ENCODE measurements around the gene MT3. TPM values are rescaled to one million over a fixed set of nuclear protein-coding genes. Genes with fewer than 3 reads are reported as not detected.

The MT3 gene
- total RNA-seq, 1 experiment from 2014 or later: not detected

GRCh38 chr16:56606476-56607108 lies 17.3 kb downstream of the MT3 start:
- Mint-ChIP-seq H3K27me3 (ENCODE audit: insufficient read depth, unreplicated experiment) (no peaks in the 10 kb centered on the region), H3K4me3 (ENCODE audit: unreplicated experiment) (peak overlapping the region; percentile 93), H3K27ac (ENCODE audit: low read depth, unreplicated experiment) (peak overlapping the region; percentile 99), H3K36me3 (ENCODE audit: insufficient read depth, unreplicated experiment) (peaks cover 7% of the 10 kb centered on the region), H3K9me3 (ENCODE audit: unreplicated experiment) (no peaks in the 10 kb centered on the region), H3K4me1 (ENCODE audit: insufficient read depth, unreplicated experiment) (peaks cover 50% of the 10 kb centered on the region)
- peak; percentile 93 for DNase-seq (ENCODE audit: unreplicated experiment)
- POLR2A ChIA-PET: interaction anchor here (0.7 to 15.3 kb wide), 31 partner anchors 9 to 579 kb away, joined by 3 to 1404 read pairs (median 6); partner anchors contain the start of genes BBS2, MT1B, MT1E and MT1F
- intact Hi-C loops (cut with micrococcal nuclease): loop anchor here (1.0 to 5.0 kb wide), 2 partner anchors 36 to 96 kb away; no protein-coding TSS in a partner anchor
- CTCF ChIA-PET: interaction anchor here (0.7 to 7.2 kb wide), 10 partner anchors 19 to 105 kb away, joined by 3 to 105 read pairs (median 3); partner anchors contain the start of genes BBS2, MT1E and MT1X
- BruUV-seq (replicated peaks): no TSS peak
- TF ChIP-seq CTCF (IDR thresholded peaks at IDR 0.05; ENCODE audit: unreplicated experiment): no peak

GRCh38 chr16:56607109-56607618 lies 17.8 kb downstream of the MT3 start:
- no TSS peak for BruUV-seq (replicated peaks)
- CTCF ChIA-PET: interaction anchor here (0.6 to 7.2 kb wide), 9 partner anchors 19 to 559 kb away, joined by 3 to 105 read pairs (median 3); partner anchors contain the start of genes BBS2, MT1E and MT1X
- Mint-ChIP-seq H3K36me3 (ENCODE audit: insufficient read depth, unreplicated experiment) (peaks cover 7% of the 10 kb centered on the region), H3K4me3 (ENCODE audit: unreplicated experiment) (peak overlapping the region; percentile 93), H3K4me1 (ENCODE audit: insufficient read depth, unreplicated experiment) (peaks cover 50% of the 10 kb centered on the region), H3K9me3 (ENCODE audit: unreplicated experiment) (no peaks in the 10 kb centered on the region), H3K27me3 (ENCODE audit: insufficient read depth, unreplicated experiment) (no peaks in the 10 kb centered on the region), H3K27ac (ENCODE audit: low read depth, unreplicated experiment) (peak overlapping the region; percentile 99)
- peak; percentile 99 for DNase-seq (ENCODE audit: unreplicated experiment)
- intact Hi-C loops (cut with micrococcal nuclease): loop anchor here (5.0 kb wide), 1 partner anchor 35 kb away; no protein-coding TSS in a partner anchor
- TF ChIP-seq CTCF (IDR thresholded peaks at IDR 0.05; ENCODE audit: unreplicated experiment): no peak
- POLR2A ChIA-PET: interaction anchor here (0.7 to 15.3 kb wide), 31 partner anchors 9 to 579 kb away, joined by 3 to 1404 read pairs (median 6); partner anchors contain the start of genes BBS2, MT1B, MT1E and MT1F

- Mint-ChIP-seq H3K27me3 (ENCODE audit: insufficient read depth, unreplicated experiment) (no peaks in the 10 kb centered on the region), H3K36me3 (ENCODE audit: insufficient read depth, unreplicated experiment) (peaks cover 7% of the 10 kb centered on the region), H3K4me3 (ENCODE audit: unreplicated experiment) (peak overlapping the region; percentile 93), H3K4me1 (ENCODE audit: insufficient read depth, unreplicated experiment) (peaks cover 50% of the 10 kb centered on the region), H3K9me3 (ENCODE audit: unreplicated experiment) (no peaks in the 10 kb centered on the region), H3K27ac (ENCODE audit: low read depth, unreplicated experiment) (peak overlapping the region; percentile 99)
- BruUV-seq (replicated peaks): TSS peak; percentile 5
- ChIA-PET POLR2A (interaction anchor here (0.9 to 15.3 kb wide), 25 partner anchors 8 to 326 kb away, joined by 3 to 1404 read pairs (median 7); partner anchors contain the start of genes BBS2, MT1B, MT1E and MT1F), CTCF (interaction anchor here (0.6 to 1.8 kb wide), 4 partner anchors 35 to 559 kb away, joined by 3 to 9 read pairs (median 4); partner anchors contain the start of gene BBS2)
- DNase-seq (ENCODE audit: unreplicated experiment): no peak
- intact Hi-C loops (cut with micrococcal nuclease): loop anchor here (1.0 to 5.0 kb wide), 2 partner anchors 18 to 35 kb away; partner anchors contain the start of gene MT1E
- TF ChIP-seq CTCF (IDR thresholded peaks at IDR 0.05; ENCODE audit: unreplicated experiment): no peak
Observed at GRCh38 chr16:56607675-56608042, 18.3 kb downstream of the MT3 start.
